ENCODE data around the gene TAAR1. TPM values are rescaled to one million over a fixed set of nuclear protein-coding genes. Genes with fewer than 3 reads are reported as not detected.
"Not testable (repeated sequence)": the region's sequence is repeated elsewhere in the genome, so short reads cannot be mapped to it uniquely, and the experiment has no call there.

TAAR1 gene
- total RNA-seq, 1 donor from 2014 or later: not detected

- intact Hi-C loops (cut with micrococcal nuclease): no loop called here
Observed at GRCh38 chr6:132663661-132664060, 4.7 kb upstream of the TAAR1 start.

GRCh38 chr6:132661906-132662305 is 2.9 kb upstream of the TAAR1 start:
- intact Hi-C loops (cut with micrococcal nuclease): no loop called here

GRCh38 chr6:132651062-132651461 is 7.9 kb downstream of the TAAR1 start:
- intact Hi-C loops (cut with micrococcal nuclease): no loop called here

GRCh38 chr6:132650429-132650828 is 8.6 kb downstream of the TAAR1 start:
- intact Hi-C loops (cut with micrococcal nuclease): no loop called here

- intact Hi-C loops (cut with micrococcal nuclease): no loop called here
Observed at GRCh38 chr6:132648828-132649227, 10.2 kb downstream of the TAAR1 start.

- intact Hi-C loops (cut with micrococcal nuclease): no loop called here
Observed at GRCh38 chr6:132648356-132648755, 10.6 kb downstream of the TAAR1 start.

GRCh38 chr6:132643547-132643946 is 15.4 kb downstream of the TAAR1 start:
- intact Hi-C loops (cut with micrococcal nuclease): no loop called here

- intact Hi-C loops (cut with micrococcal nuclease): not testable (repeated sequence)
Observed at GRCh38 chr6:132637135-132637534, 21.8 kb downstream of the TAAR1 start.

- intact Hi-C loops (cut with micrococcal nuclease): not testable (repeated sequence)
Observed at GRCh38 chr6:132635906-132636305, 23.1 kb downstream of the TAAR1 start.

- intact Hi-C loops (cut with micrococcal nuclease): not testable (repeated sequence)
Observed at GRCh38 chr6:132635288-132635687, 23.7 kb downstream of the TAAR1 start.

GRCh38 chr6:132634796-132635195 is 24.2 kb downstream of the TAAR1 start:
- intact Hi-C loops (cut with micrococcal nuclease): no loop called here

- intact Hi-C loops (cut with micrococcal nuclease): no loop called here
Observed at GRCh38 chr6:132633362-132633761, 25.6 kb downstream of the TAAR1 start.

GRCh38 chr6:132624175-132624574 is 34.8 kb downstream of the TAAR1 start, which contains the start of gene TAAR2:
Gene TAAR2, minus strand, starts transcription at chr6:132624275. Its CDS starts 0 bp downstream, at chr6:132624275.
- intact Hi-C loops (cut with micrococcal nuclease): no loop called here

GRCh38 chr6:132623106-132623845 is 35.7 kb downstream of the TAAR1 start:
- intact Hi-C loops (cut with micrococcal nuclease): no loop called here

- intact Hi-C loops (cut with micrococcal nuclease): no loop called here
Observed at GRCh38 chr6:132616677-132617076, 42.3 kb downstream of the TAAR1 start.

- intact Hi-C loops (cut with micrococcal nuclease): no loop called here
Observed at GRCh38 chr6:132614554-132614953, 44.4 kb downstream of the TAAR1 start.

- intact Hi-C loops (cut with micrococcal nuclease): no loop called here
Observed at GRCh38 chr6:132612449-132613108, 46.4 kb downstream of the TAAR1 start.

- intact Hi-C loops (cut with micrococcal nuclease): no loop called here
Observed at GRCh38 chr6:132611616-132612015, 47.4 kb downstream of the TAAR1 start.

GRCh38 chr6:132607544-132608233 is 51.3 kb downstream of the TAAR1 start:
- intact Hi-C loops (cut with micrococcal nuclease): no loop called here

- intact Hi-C loops (cut with micrococcal nuclease): no loop called here
Observed at GRCh38 chr6:132604635-132605152, 54.3 kb downstream of the TAAR1 start.

GRCh38 chr6:132600900-132601299 is 58.1 kb downstream of the TAAR1 start:
- intact Hi-C loops (cut with micrococcal nuclease): not testable (repeated sequence)

- intact Hi-C loops (cut with micrococcal nuclease): no loop called here
Observed at GRCh38 chr6:132598473-132598872, 60.5 kb downstream of the TAAR1 start.

All from T-helper 1 cell treated with Interleukin-12 subunit alpha and Interleukin-12 subunit beta and Interleukin-4 antibody, amounts not matched to agents 30 ng/mL and 1 ng/mL, for 36 hours (primary cell).